Measurements from ENCODE around the gene EHBP1L1.

The EHBP1L1 gene

DNA sequence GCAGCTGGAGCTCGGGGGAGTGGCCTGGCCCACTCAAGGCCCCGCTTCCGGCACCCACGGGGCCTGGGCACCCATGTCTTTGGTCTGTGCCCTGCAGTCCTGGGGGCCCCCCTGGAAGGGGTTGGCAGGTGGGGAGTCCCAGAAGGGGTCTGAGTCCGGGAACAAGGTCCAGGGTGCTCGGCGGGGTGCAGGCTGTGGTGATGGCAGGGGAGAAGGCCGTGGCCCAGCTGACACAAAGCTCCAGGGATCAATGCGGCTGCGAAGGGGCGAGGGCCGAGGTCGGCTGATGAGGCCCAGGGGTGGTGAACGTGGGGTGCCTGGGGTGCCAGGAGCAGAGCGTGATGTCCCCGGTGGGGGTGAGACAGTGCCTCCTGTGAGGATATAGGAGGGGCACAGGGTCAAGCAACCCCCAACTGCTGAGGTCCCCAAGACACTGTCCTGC, 22.4 kb downstream of the EHBP1L1 start:
- no peak overlapping the region for H3K4me3 ChIP-seq (ENCODE audit: low read depth, low read length)
- no peak for DNase-seq (ENCODE audit: low read depth)
- TF ChIP-seq, protein P1, sequence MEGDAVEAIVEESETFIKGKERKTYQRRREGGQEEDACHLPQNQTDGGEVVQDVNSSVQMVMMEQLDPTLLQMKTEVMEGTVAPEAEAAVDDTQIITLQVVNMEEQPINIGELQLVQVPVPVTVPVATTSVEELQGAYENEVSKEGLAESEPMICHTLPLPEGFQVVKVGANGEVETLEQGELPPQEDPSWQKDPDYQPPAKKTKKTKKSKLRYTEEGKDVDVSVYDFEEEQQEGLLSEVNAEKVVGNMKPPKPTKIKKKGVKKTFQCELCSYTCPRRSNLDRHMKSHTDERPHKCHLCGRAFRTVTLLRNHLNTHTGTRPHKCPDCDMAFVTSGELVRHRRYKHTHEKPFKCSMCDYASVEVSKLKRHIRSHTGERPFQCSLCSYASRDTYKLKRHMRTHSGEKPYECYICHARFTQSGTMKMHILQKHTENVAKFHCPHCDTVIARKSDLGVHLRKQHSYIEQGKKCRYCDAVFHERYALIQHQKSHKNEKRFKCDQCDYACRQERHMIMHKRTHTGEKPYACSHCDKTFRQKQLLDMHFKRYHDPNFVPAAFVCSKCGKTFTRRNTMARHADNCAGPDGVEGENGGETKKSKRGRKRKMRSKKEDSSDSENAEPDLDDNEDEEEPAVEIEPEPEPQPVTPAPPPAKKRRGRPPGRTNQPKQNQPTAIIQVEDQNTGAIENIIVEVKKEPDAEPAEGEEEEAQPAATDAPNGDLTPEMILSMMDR (IDR thresholded peaks at IDR 0.05; ENCODE audit: low read depth, low read length, missing control alignments) = no peak

DNA sequence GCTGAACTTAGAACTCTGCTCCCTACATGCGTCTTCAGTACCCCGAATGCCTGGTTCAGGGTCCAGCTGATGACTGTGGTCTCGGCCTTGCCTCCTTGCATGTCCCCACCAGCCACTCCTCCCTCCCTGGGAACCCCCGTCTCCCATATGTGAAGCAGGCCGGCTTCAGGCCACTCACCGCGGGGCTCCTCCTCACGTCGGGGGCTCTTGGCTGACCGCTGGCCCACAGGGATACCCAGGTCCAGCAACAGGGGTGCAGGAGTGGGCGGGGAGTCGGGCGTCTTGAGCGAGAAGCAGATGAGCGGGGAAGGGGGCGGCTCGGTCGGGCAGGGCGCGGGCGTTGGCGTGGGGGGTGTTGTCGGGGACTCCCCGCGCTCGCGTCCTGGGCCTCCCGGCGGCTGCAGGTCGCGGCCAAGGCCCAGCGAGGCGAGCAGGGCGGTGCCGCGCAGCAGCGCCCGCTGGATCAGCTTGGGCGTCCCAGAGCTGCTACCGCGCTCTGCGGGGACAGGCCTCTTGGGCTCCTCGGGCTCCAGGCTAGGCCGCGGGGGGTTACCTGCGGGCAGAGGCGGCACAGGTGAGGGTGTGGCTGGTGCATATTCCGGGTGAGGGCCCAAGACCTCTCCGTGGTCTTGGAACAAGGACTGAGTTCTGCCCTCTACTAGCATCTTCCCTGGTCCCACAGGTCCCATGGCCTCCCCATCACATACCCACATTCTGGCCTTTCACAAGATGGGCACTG, 23.5 kb downstream of the EHBP1L1 start:
- H3K4me3 ChIP-seq (ENCODE audit: low read depth, low read length) = no peak overlapping the region
- no peak for DNase-seq (ENCODE audit: low read depth)
- TF ChIP-seq, protein P1 (IDR thresholded peaks at IDR 0.05; ENCODE audit: low read depth, low read length, missing control alignments) = no peak

DNA sequence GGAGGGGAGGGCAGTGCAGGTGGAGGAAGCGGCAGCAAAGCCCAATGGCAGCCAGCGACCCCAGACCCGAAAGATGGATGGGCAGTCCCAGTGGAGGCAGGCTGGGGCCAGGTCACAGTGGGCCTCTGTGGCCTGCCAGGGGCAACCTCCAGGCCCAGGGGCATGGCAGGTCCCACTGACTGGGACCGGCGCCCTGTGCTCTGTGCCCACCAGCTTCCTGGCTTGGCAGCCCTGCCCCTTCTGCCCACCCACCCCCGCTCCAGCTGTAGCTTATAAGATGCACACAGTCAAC, 24.0 kb downstream of the EHBP1L1 start:
- H3K4me3 ChIP-seq (ENCODE audit: low read depth, low read length) = no peak overlapping the region
- TF ChIP-seq, protein P1 (IDR thresholded peaks at IDR 0.05; ENCODE audit: low read depth, low read length, missing control alignments) = no peak
- DNase-seq (ENCODE audit: low read depth) = no peak

GRCh38 chr11:65604258-65604657, 28.4 kb downstream of the EHBP1L1 start:
- DNase-seq (ENCODE audit: low read depth) = no peak
- TF ChIP-seq, protein P1 (IDR thresholded peaks at IDR 0.05; ENCODE audit: low read depth, low read length, missing control alignments) = no peak
- H3K4me3 ChIP-seq (ENCODE audit: low read depth, low read length) = no peak overlapping the region

GRCh38 chr11:65606876-65607613, 31.2 kb downstream of the EHBP1L1 start:
- no peak overlapping the region for H3K4me3 ChIP-seq (ENCODE audit: low read depth, low read length)
- TF ChIP-seq, protein P1 (IDR thresholded peaks at IDR 0.05; ENCODE audit: low read depth, low read length, missing control alignments) = no peak
- DNase-seq (ENCODE audit: low read depth) = no peak

DNA sequence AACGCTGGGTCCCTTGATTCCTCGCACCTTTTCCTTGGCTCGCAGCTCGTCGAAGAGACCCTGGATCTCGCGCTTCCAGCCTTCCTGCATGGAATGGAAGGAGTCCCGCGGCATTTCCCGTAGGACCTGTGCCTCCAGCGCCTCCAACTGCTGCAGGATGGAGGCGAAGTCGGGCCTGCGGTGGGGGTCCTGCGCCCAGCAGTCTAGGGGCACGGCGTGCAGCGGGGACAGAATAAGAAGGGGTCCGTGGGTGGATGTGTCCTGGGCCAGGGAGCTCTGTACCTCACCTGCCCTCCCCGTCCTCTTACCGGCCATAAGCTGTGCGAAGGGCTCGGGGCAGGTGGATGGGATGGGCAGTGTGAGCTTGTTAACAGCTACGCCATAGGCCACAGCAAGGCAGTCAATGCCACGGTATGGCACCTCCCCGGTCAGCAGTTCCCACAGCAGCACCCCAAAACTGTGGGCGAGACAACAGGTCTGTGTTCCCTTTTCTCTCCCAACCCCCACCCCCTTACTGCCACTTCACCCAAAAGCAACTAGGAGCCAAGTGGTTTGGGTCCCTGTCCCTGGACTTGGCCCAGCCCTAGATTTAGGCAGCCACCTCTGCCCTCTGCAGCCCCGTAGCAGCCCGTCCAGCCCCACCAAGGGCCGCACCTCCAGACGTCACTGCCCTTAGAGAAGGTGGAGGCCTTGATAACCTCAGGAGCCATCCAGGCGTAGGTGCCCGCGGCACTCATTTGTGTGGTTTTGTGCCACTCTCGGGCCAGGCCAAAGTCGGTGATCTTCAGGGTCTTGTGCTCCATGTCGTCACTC, 32.0 kb downstream of the EHBP1L1 start:
- no peak for DNase-seq (ENCODE audit: low read depth)
- H3K4me3 ChIP-seq (ENCODE audit: low read depth, low read length) = no peak overlapping the region
- TF ChIP-seq, protein P1 (IDR thresholded peaks at IDR 0.05; ENCODE audit: low read depth, low read length, missing control alignments) = no peak

All from GM12864 (cell line).